Measurements from ENCODE around the gene IL1RAPL1.

- TF ChIP-seq POLR2AphosphoS5 (IDR thresholded peaks at IDR 0.05; ENCODE audit: insufficient read depth, low read depth, low read length) (no peak), POLR2A (IDR thresholded peaks at IDR 0.05; ENCODE audit: low read depth, low read length) (no peak), JUN (IDR thresholded peaks at IDR 0.05; ENCODE audit: borderline replicate concordance, insufficient read depth, insufficient read length, low read depth) (no peak), FOS (IDR thresholded peaks at IDR 0.05; ENCODE audit: borderline replicate concordance, insufficient read depth, low read length) (no peak)
- TF ChIP-seq, protein P1, sequence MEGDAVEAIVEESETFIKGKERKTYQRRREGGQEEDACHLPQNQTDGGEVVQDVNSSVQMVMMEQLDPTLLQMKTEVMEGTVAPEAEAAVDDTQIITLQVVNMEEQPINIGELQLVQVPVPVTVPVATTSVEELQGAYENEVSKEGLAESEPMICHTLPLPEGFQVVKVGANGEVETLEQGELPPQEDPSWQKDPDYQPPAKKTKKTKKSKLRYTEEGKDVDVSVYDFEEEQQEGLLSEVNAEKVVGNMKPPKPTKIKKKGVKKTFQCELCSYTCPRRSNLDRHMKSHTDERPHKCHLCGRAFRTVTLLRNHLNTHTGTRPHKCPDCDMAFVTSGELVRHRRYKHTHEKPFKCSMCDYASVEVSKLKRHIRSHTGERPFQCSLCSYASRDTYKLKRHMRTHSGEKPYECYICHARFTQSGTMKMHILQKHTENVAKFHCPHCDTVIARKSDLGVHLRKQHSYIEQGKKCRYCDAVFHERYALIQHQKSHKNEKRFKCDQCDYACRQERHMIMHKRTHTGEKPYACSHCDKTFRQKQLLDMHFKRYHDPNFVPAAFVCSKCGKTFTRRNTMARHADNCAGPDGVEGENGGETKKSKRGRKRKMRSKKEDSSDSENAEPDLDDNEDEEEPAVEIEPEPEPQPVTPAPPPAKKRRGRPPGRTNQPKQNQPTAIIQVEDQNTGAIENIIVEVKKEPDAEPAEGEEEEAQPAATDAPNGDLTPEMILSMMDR (IDR thresholded peaks at IDR 0.05; ENCODE audit: extremely low read depth in 1 of 2, insufficient read depth in 1 of 2, low read depth in 1 of 2, low read length in 2 of 2): no peak
Measured at GRCh38 chrX:29348288-29348687, 761.0 kb downstream of the IL1RAPL1 start.

All from endothelial cell of umbilical vein (primary cell).